Colonic mucosa (tissue), 4 donors: ENCODE measurements around the gene ORM1. TPM values are rescaled to one million over a fixed set of nuclear protein-coding genes. Genes with fewer than 3 reads are reported as not detected.

ENCODE experiments used
- DNase-seq: peaks from one replicate; pipeline ENCODE4 v3.0.0-alpha.2; 2020
- H3K27ac ChIP-seq: fragments of 200-600 bp; one replicate; pipeline ENCODE4 v1.8.0; 2021
- H3K27me3 ChIP-seq: fragments of 200-600 bp; one replicate; pipeline ENCODE4 v1.8.0; 2021
- H3K36me3 ChIP-seq: fragments of 200-600 bp; one replicate; pipeline ENCODE4 v1.8.0; 2021
- H3K4me1 ChIP-seq: fragments of 200-600 bp; one replicate; pipeline ENCODE4 v1.8.0; 2021; ENCODE audit warnings: mild to moderate bottlenecking
- H3K4me3 ChIP-seq: fragments of 200-600 bp; one replicate; pipeline ENCODE4 v1.8.0; 2021
- H3K9ac ChIP-seq, 2 donors: one replicate each; pipeline ENCODE4 v1.7.0; 2013; ENCODE audit warnings: control low read depth in 2 of 2, low read depth in 2 of 2, low read length in 2 of 2
- H3K9me3 ChIP-seq: fragments of 200-600 bp; one replicate; pipeline ENCODE4 v1.8.0; 2021
- CTCF ChIP-seq: fragments of 200-600 bp; IDR thresholded peaks from one replicate; pipeline ENCODE4 v1.8.0; 2022; ENCODE audit warnings: antibody characterized with exemption, mild to moderate bottlenecking
- intact Hi-C: fragments of 100-400 bp; cut with DNase I; formaldehyde crosslinking; loops from one replicate; pipeline ENCODE4 v1.14.1; 2022
- total RNA-seq, 2 donors: library from RNA; stranded (reverse); fragmentation: NEBNext Ultra II Directional in 1 of 2; extraction: Animal tissue kit (Norgen Biotek cat#: 25700) in 1 of 2; gene quantifications; one replicate each; pipeline ENCODE4 v1.2.1, GENCODE V29; 2021
- donor health status: healthy.
- donor health status: DM: no; HTN: no; CAD: no.
- donor health status: DM: no; HTN: no; CAD: no.

Gene ORM1
- total RNA-seq, 2 donors from 2014 or later, result 10.3 TPM; not detected in 1

GRCh38 chr9:114371343-114371944 lies 48.5 kb downstream of the ORM1 start:
- no peak overlapping the region for H3K4me3 ChIP-seq
- H3K4me1 ChIP-seq, result peaks cover 11% of the 10 kb centered on the region
- no peak overlapping the region for H3K9ac ChIP-seq
- no peak overlapping the region for H3K27ac ChIP-seq
- intact Hi-C loops, result no loop called here
- no peak for TF ChIP-seq CTCF
- no peaks in the 10 kb centered on the region for H3K36me3 ChIP-seq
- no peaks in the 10 kb centered on the region for H3K27me3 ChIP-seq
- no peaks in the 10 kb centered on the region for H3K9me3 ChIP-seq
- DNase-seq, result no peak

- TF ChIP-seq CTCF, result no peak
- H3K4me3 ChIP-seq, result no peak overlapping the region
- intact Hi-C loops, result no loop called here
- H3K36me3 ChIP-seq, result no peaks in the 10 kb centered on the region
- H3K9ac ChIP-seq, result peak overlapping the region; percentile 36 to 37
- H3K27ac ChIP-seq, result peak overlapping the region; percentile 65
- peaks cover 6% of the 10 kb centered on the region for H3K4me1 ChIP-seq
- no peaks in the 10 kb centered on the region for H3K27me3 ChIP-seq
- H3K9me3 ChIP-seq, result no peaks in the 10 kb centered on the region
- no peak for DNase-seq
Measured at GRCh38 chr9:114371973-114372917, 49.3 kb downstream of the ORM1 start.

- no peak overlapping the region for H3K4me3 ChIP-seq
- H3K36me3 ChIP-seq, result no peaks in the 10 kb centered on the region
- peaks cover 6% of the 10 kb centered on the region for H3K4me1 ChIP-seq
- H3K9ac ChIP-seq, result peak overlapping the region in 1 of 2 donors; percentile 37
- no peak for TF ChIP-seq CTCF
- intact Hi-C loops, result no loop called here
- H3K27me3 ChIP-seq, result no peaks in the 10 kb centered on the region
- no peaks in the 10 kb centered on the region for H3K9me3 ChIP-seq
- peak; percentile 58 for DNase-seq
- peak overlapping the region; percentile 65 for H3K27ac ChIP-seq
Measured at GRCh38 chr9:114372921-114373448, 50.1 kb downstream of the ORM1 start.

GRCh38 chr9:114373960-114374730 lies 51.2 kb downstream of the ORM1 start:
- Histone ChIP-seq H3K4me3 (no peak overlapping the region), H3K27ac (peak overlapping the region; percentile 65), H3K27me3 (no peaks in the 10 kb centered on the region), H3K4me1 (no peaks in the 10 kb centered on the region), H3K36me3 (peaks cover 7% of the 10 kb centered on the region), H3K9ac (no peak overlapping the region), H3K9me3 (no peaks in the 10 kb centered on the region)
- DNase-seq, result no peak
- intact Hi-C loops, result no loop called here
- no peak for TF ChIP-seq CTCF

- no peak overlapping the region for H3K4me3 ChIP-seq
- DNase-seq, result no peak
- no peak for TF ChIP-seq CTCF
- no peaks in the 10 kb centered on the region for H3K4me1 ChIP-seq
- intact Hi-C loops, result no loop called here
- H3K27me3 ChIP-seq, result no peaks in the 10 kb centered on the region
- H3K36me3 ChIP-seq, result peaks cover 10% of the 10 kb centered on the region
- H3K9ac ChIP-seq, result no peak overlapping the region
- H3K9me3 ChIP-seq, result no peaks in the 10 kb centered on the region
- peak overlapping the region; percentile 20 for H3K27ac ChIP-seq
Measured at GRCh38 chr9:114374936-114375335, 52.0 kb downstream of the ORM1 start.
